CD8-positive, alpha-beta memory T cell (primary cell): ENCODE results near the gene DNAJC6. TPM values are rescaled to one million over a fixed set of nuclear protein-coding genes. Genes with fewer than 3 reads are reported as not detected.

Source experiments
- CTCF ChIA-PET: fragments of 350-600 bp; sonication (Branson Sonifier 250); formaldehyde crosslinking; loops from one replicate; lab custom pipeline; 2021; ENCODE audit warnings: antibody characterized with exemption; lab: Charles Lee
- POLR2A ChIA-PET: fragments of 350-600 bp; sonication (Branson Sonifier 250); formaldehyde crosslinking; loops from one replicate; lab custom pipeline; 2021; ENCODE audit warnings: antibody characterized with exemption; lab: Charles Lee
- DNase-seq, 5 donors: peaks; one replicate each; pipeline versions ENCODE4 v3.0.0 to v3.0.0-alpha.2; 2020 to 2022; ENCODE audit warnings: mixed read lengths in 1 of 5
- H3K27ac ChIP-seq: one replicate; pipeline ENCODE4 v1.7.0; 2013; ENCODE audit warnings: low read depth, mild to moderate bottlenecking, low read length, moderate library complexity
- H3K27me3 ChIP-seq: 2 replicates; pipeline ENCODE4 v1.7.0; 2013; ENCODE audit warnings: low read length, mild to moderate bottlenecking; ENCODE audit not compliant: insufficient read depth, poor library complexity, severe bottlenecking
- H3K36me3 ChIP-seq: 2 replicates; pipeline ENCODE4 v1.7.0; 2013; ENCODE audit warnings: mild to moderate bottlenecking, low read length, moderate library complexity; ENCODE audit not compliant: insufficient read depth
- H3K4me1 ChIP-seq: 2 replicates; pipeline ENCODE4 v1.7.0; 2013; ENCODE audit warnings: mild to moderate bottlenecking, low read length, moderate library complexity; ENCODE audit not compliant: insufficient read depth
- H3K4me3 ChIP-seq: 2 replicates; pipeline ENCODE4 v1.7.0; 2013; ENCODE audit warnings: mild to moderate bottlenecking, low read length
- H3K9me3 ChIP-seq: 2 replicates; pipeline ENCODE4 v1.7.0; 2013; ENCODE audit warnings: mild to moderate bottlenecking, low read length
- H3K27ac Mint-ChIP-seq, 8 donors: one replicate each; pipeline ENCODE4 v1.8.0; 2020 to 2021; ENCODE audit warnings: mixed read lengths in 8 of 8, mild to moderate bottlenecking in 6 of 8, inconsistent platforms in 3 of 8, moderate library complexity in 3 of 8
- H3K27me3 Mint-ChIP-seq, 2 donors: one replicate each; pipeline ENCODE4 v1.8.0; 2020 to 2021; ENCODE audit warnings: mixed read lengths in 2 of 2, mild to moderate bottlenecking in 1 of 2, moderate library complexity in 1 of 2
- H3K36me3 Mint-ChIP-seq, 3 donors: one replicate each; pipeline ENCODE4 v1.8.0; 2020 to 2021; ENCODE audit warnings: mixed read lengths in 3 of 3, inconsistent platforms in 1 of 3, mild to moderate bottlenecking in 1 of 3
- H3K4me1 Mint-ChIP-seq, 3 donors: one replicate each; pipeline ENCODE4 v1.8.0; 2020 to 2021; ENCODE audit warnings: mixed read lengths in 3 of 3, inconsistent platforms in 1 of 3, mild to moderate bottlenecking in 1 of 3
- H3K4me3 Mint-ChIP-seq, 7 donors: one replicate each; pipeline ENCODE4 v1.8.0; 2020 to 2021; ENCODE audit warnings: mixed read lengths in 7 of 7, mild to moderate bottlenecking in 6 of 7, moderate library complexity in 4 of 7, inconsistent platforms in 2 of 7
- H3K9me3 Mint-ChIP-seq, 5 donors: one replicate each; pipeline ENCODE4 v1.8.0; 2020 to 2022; ENCODE audit warnings: mixed read lengths in 5 of 5, mild to moderate bottlenecking in 3 of 5, moderate library complexity in 2 of 5, inconsistent platforms in 1 of 5
- polyA plus RNA-seq: library from polyadenylated mRNA; unstranded; fragments of 300-500 nt; fragmentation: Illumina TruSeq; gene quantifications from one replicate; pipeline ENCODE4 v1.2.3, GENCODE V29; 2021
- total RNA-seq, 2 experiments: library from RNA; stranded (reverse); gene quantifications; one replicate each; pipeline ENCODE4 v1.2.3, GENCODE V29; 2021

The DNAJC6 gene
- total and polyA plus RNA-seq, 3 experiments from 2014 or later = 1.0 to 5.6 (median 5.1) TPM

- H3K4me3 ChIP-seq = no peak overlapping the region
- ChIA-PET CTCF (no interaction called here), POLR2A (no interaction called here)
Measured at GRCh38 chr1:65404941-65405340, 95.6 kb downstream of the DNAJC6 start.

GRCh38 chr1:65407877-65408276 is 98.5 kb downstream of the DNAJC6 start:
- Mint-ChIP-seq H3K27me3 (peaks cover 6 to 7% of the 10 kb centered on the region in 2 donors), H3K4me3 (no peak overlapping the region), H3K9me3 (peaks cover 0 to 4% (median 0%) of the 10 kb centered on the region in 5 donors), H3K4me1 (no peaks in the 10 kb centered on the region), H3K36me3 (peaks cover 5 to 30% (median 8%) of the 10 kb centered on the region in 3 donors), H3K27ac (no peak overlapping the region)
- DNase-seq = no peak
- ChIA-PET CTCF (no interaction called here), POLR2A (no interaction called here)
- Histone ChIP-seq H3K27ac (no peak overlapping the region), H3K9me3 (no peaks in the 10 kb centered on the region), H3K27me3 (no peaks in the 10 kb centered on the region), H3K4me3 (no peak overlapping the region), H3K4me1 (no peaks in the 10 kb centered on the region), H3K36me3 (no peaks in the 10 kb centered on the region)

More at GRCh38 chr1:65404941-65405340, 95.6 kb downstream of the DNAJC6 start:
- Histone ChIP-seq H3K4me1 (no peaks in the 10 kb centered on the region), H3K27me3 (no peaks in the 10 kb centered on the region), H3K36me3 (no peaks in the 10 kb centered on the region), H3K27ac (no peak overlapping the region), H3K9me3 (no peaks in the 10 kb centered on the region)
- H3K4me3 Mint-ChIP-seq = no peak overlapping the region
- DNase-seq = no peak
- H3K36me3 Mint-ChIP-seq = peaks cover 8 to 41% (median 9%) of the 10 kb centered on the region in 3 donors
- H3K4me1 Mint-ChIP-seq = no peaks in the 10 kb centered on the region
- H3K27ac Mint-ChIP-seq = no peak overlapping the region
- peaks cover 0 to 7% of the 10 kb centered on the region in 2 donors for H3K27me3 Mint-ChIP-seq
- peaks cover 0 to 3% (median 0%) of the 10 kb centered on the region in 5 donors for H3K9me3 Mint-ChIP-seq

- Mint-ChIP-seq H3K4me3 (no peak overlapping the region), H3K27ac (no peak overlapping the region), H3K4me1 (no peaks in the 10 kb centered on the region), H3K9me3 (peaks cover 0 to 4% (median 0%) of the 10 kb centered on the region in 5 donors), H3K27me3 (peaks cover 6 to 10% of the 10 kb centered on the region in 2 donors), H3K36me3 (peaks cover 5 to 30% (median 9%) of the 10 kb centered on the region in 3 donors)
- Histone ChIP-seq H3K27me3 (no peaks in the 10 kb centered on the region), H3K27ac (no peak overlapping the region), H3K4me3 (no peak overlapping the region), H3K9me3 (no peaks in the 10 kb centered on the region), H3K4me1 (no peaks in the 10 kb centered on the region), H3K36me3 (no peaks in the 10 kb centered on the region)
- CTCF ChIA-PET = interaction anchor here (1.5 kb wide), 1 partner anchor 11 kb away, joined by 5 read pairs; the partner anchor contains the start of genes LEPR and LEPROT
- no peak for DNase-seq
- POLR2A ChIA-PET = no interaction called here
Measured at GRCh38 chr1:65409314-65409713, 100.0 kb downstream of the DNAJC6 start.

- Histone ChIP-seq H3K27me3 (no peaks in the 10 kb centered on the region), H3K36me3 (no peaks in the 10 kb centered on the region), H3K4me3 (no peak overlapping the region), H3K9me3 (no peaks in the 10 kb centered on the region), H3K27ac (no peak overlapping the region), H3K4me1 (no peaks in the 10 kb centered on the region)
- Mint-ChIP-seq H3K27me3 (peaks cover 6 to 10% of the 10 kb centered on the region in 2 donors), H3K9me3 (peaks cover 0 to 4% (median 0%) of the 10 kb centered on the region in 5 donors), H3K4me3 (no peak overlapping the region), H3K36me3 (peaks cover 5 to 30% (median 9%) of the 10 kb centered on the region in 3 donors), H3K27ac (no peak overlapping the region), H3K4me1 (no peaks in the 10 kb centered on the region)
- ChIA-PET CTCF (interaction anchor here (1.5 kb wide), 1 partner anchor 10 kb away, joined by 5 read pairs; the partner anchor contains the start of genes LEPR and LEPROT), POLR2A (interaction anchor here (0.7 kb wide), 1 partner anchor 10 kb away, joined by 4 read pairs; the partner anchor contains the start of genes LEPR and LEPROT)
- no peak for DNase-seq
Measured at GRCh38 chr1:65409816-65410326, 100.5 kb downstream of the DNAJC6 start.

GRCh38 chr1:65412256-65412983 is 103.1 kb downstream of the DNAJC6 start:
- no peak overlapping the region for H3K4me3 Mint-ChIP-seq
- ChIA-PET CTCF (no interaction called here), POLR2A (no interaction called here)
- no peaks in the 10 kb centered on the region for H3K36me3 ChIP-seq
- no peak for DNase-seq
- peaks cover 6% of the 10 kb centered on the region in 2 donors for H3K27me3 Mint-ChIP-seq
- peaks cover 0 to 4% (median 0%) of the 10 kb centered on the region in 5 donors for H3K9me3 Mint-ChIP-seq
- H3K27me3 ChIP-seq = no peaks in the 10 kb centered on the region
- H3K4me1 Mint-ChIP-seq = no peaks in the 10 kb centered on the region
- H3K27ac ChIP-seq = peak overlapping the region; percentile 58
- peaks cover 3 to 16% (median 5%) of the 10 kb centered on the region in 3 donors for H3K36me3 Mint-ChIP-seq
- H3K4me3 ChIP-seq = no peak overlapping the region
- no peak overlapping the region for H3K27ac Mint-ChIP-seq
- H3K4me1 ChIP-seq = no peaks in the 10 kb centered on the region
- no peaks in the 10 kb centered on the region for H3K9me3 ChIP-seq

- CTCF ChIA-PET = no interaction called here
Measured at GRCh38 chr1:65412984-65413375, 103.6 kb downstream of the DNAJC6 start.

GRCh38 chr1:65414538-65414937 is 105.2 kb downstream of the DNAJC6 start:
- POLR2A ChIA-PET = no interaction called here
- Histone ChIP-seq H3K4me3 (no peak overlapping the region), H3K27ac (no peak overlapping the region), H3K27me3 (no peaks in the 10 kb centered on the region), H3K4me1 (peaks cover 6% of the 10 kb centered on the region), H3K9me3 (no peaks in the 10 kb centered on the region), H3K36me3 (no peaks in the 10 kb centered on the region)
- H3K27ac Mint-ChIP-seq = no peak overlapping the region
- H3K4me1 Mint-ChIP-seq = peaks cover 6 to 9% (median 8%) of the 10 kb centered on the region in 3 donors
- H3K27me3 Mint-ChIP-seq = peaks cover 6% of the 10 kb centered on the region in 2 donors
- H3K36me3 Mint-ChIP-seq = peaks cover 3 to 6% (median 5%) of the 10 kb centered on the region in 3 donors
- DNase-seq = no peak
- CTCF ChIA-PET = interaction anchor here (0.6 kb wide), 1 partner anchor 898 kb away, joined by 3 read pairs; no protein-coding TSS in a partner anchor
- no peak overlapping the region for H3K4me3 Mint-ChIP-seq
- peaks cover 0 to 4% (median 0%) of the 10 kb centered on the region in 5 donors for H3K9me3 Mint-ChIP-seq

More at GRCh38 chr1:65412984-65413375, 103.6 kb downstream of the DNAJC6 start:
- Histone ChIP-seq H3K27ac (peak overlapping the region; percentile 55), H3K4me3 (no peak overlapping the region), H3K36me3 (no peaks in the 10 kb centered on the region), H3K27me3 (no peaks in the 10 kb centered on the region), H3K4me1 (no peaks in the 10 kb centered on the region), H3K9me3 (no peaks in the 10 kb centered on the region)
- H3K36me3 Mint-ChIP-seq = peaks cover 3 to 15% (median 5%) of the 10 kb centered on the region in 3 donors
- H3K9me3 Mint-ChIP-seq = peaks cover 0 to 4% (median 0%) of the 10 kb centered on the region in 5 donors
- H3K27me3 Mint-ChIP-seq = peaks cover 6% of the 10 kb centered on the region in 2 donors
- no peak overlapping the region for H3K27ac Mint-ChIP-seq
- H3K4me1 Mint-ChIP-seq = no peaks in the 10 kb centered on the region
- POLR2A ChIA-PET = no interaction called here
- no peak overlapping the region for H3K4me3 Mint-ChIP-seq
- no peak for DNase-seq

- ChIA-PET POLR2A (no interaction called here), CTCF (no interaction called here)
- H3K36me3 ChIP-seq = no peaks in the 10 kb centered on the region
- no peak overlapping the region for H3K27ac ChIP-seq
- H3K4me1 Mint-ChIP-seq = peaks cover 12 to 16% (median 14%) of the 10 kb centered on the region in 3 donors
- H3K9me3 ChIP-seq = no peaks in the 10 kb centered on the region
- DNase-seq = no peak
- no peak overlapping the region for H3K4me3 ChIP-seq
- H3K4me3 Mint-ChIP-seq = peak overlapping the region in 1 of 7 donors; percentile 61
- H3K27ac Mint-ChIP-seq = no peak overlapping the region
- no peaks in the 10 kb centered on the region for H3K9me3 Mint-ChIP-seq
- peaks cover 0 to 6% (median 1%) of the 10 kb centered on the region in 3 donors for H3K36me3 Mint-ChIP-seq
- H3K27me3 Mint-ChIP-seq = peaks cover 0 to 6% of the 10 kb centered on the region in 2 donors
- H3K27me3 ChIP-seq = no peaks in the 10 kb centered on the region
- peaks cover 17% of the 10 kb centered on the region for H3K4me1 ChIP-seq
Measured at GRCh38 chr1:65416767-65417166, 107.4 kb downstream of the DNAJC6 start.
